ENCODE data around the gene COL9A1.

The COL9A1 gene

DNA sequence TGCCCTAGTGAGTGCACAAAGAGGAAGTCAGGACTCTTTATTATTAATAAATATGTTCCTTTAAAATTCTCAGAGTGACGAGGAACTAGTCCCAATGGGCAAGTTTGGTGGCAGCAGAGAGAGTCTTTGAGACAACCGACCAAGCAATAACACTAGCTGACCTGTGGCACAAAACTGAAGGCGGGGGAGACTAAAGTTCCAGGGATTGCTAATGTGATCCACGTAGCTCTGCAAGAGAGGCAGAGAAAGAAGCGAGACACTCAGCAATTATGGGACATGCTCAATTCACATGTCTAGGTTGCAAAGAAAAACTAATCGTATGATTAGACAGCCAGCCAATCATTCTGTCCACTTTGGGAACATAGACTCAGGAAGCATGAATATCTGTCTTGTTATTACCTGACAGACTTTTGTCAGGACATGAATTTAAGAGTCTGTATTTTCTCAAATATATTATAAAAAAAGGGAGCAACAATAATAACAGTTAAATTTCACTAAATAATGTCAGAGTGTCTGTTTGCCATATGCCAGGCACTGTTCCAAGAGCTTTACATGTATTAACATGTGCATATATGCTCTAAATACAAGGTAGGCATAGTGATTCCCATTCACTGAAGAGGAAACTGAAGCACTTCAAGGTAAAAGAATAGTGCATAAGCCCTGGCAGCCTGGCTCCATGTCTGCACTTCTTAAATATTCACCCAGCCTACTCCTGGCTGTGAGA, 81.0 kb downstream of the COL9A1 start:
- DNase-seq = no peak

DNA sequence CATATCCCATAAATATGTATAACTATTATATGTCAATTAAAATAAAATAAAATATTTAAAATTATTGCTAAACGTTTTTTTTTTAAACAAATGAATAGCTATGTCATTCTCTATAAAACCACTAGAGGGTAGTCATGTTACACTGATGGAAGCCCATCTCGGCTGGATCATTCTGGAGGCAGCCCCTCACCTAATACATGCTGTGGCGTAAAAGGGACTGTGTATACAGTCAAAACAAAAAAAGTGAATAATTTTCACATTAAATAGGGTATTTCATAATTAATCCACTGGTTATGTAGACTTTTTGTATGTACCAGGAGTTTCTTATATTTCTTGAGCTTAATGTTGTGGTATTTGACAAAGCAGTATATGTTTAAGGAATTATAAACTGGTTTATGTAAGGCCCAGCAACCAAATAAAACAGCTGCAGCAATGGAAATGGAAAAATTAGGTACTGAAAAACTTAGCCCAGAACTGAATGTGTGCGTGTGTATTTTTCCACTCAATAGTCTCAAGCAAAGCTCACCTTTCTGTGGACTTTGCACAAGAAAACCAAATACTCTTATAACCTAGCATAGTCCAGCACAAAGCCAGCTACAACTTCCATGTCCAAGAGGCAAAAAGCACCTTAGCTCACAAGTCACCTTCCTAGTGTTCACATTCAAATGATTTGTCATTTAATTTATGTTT, 81.7 kb downstream of the COL9A1 start:
- DNase-seq = no peak

DNA sequence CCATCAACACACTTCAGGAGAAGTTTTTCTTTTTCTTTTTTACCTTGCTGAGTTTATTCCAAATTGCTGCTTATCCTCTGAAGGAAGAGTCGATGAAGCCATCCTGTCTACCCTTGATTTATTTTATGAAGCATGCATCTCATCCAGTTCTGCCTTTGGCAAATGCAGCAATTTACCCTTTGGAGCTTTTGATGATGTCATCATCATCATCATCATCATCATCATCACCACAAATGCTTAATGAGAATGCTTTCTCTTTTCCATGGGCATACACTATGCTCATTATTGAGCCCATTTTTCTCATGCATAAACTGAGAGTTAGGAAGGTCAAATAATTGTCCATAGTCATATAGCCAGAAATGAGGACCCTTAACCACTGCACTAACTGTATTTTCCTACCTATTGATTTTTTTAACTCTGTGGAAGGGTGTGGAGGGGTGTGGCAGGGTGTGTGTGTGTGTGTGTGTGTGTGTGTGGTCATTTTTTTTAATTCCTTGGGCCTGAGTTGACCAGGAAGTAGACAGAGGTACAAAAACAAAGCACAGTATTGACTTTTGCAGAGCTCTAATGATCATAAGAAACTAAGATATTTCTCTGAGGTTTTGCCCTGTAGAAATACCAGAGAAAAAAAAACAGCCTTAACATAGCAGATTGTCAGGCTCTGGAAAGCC, 82.8 kb downstream of the COL9A1 start:
- no peak for DNase-seq

DNA sequence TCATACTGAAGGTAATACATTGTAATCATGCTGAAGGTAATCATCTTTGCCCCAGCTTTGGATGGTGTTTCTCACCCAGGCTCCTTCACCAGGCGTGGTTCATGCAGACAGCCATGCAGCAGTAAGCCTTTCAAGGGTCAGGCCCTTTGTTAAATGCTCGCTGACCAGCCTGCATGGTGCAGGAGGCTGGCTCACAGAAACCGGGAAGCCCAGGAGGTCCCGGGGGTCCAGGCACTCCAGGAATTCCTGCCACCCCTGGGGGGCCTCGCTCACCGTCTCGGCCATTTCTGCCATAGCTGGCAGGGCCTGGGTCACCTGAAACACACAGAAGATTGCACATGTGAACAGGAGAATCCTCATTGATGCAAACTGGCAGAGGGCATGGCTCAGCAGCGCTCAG, 86.1 kb downstream of the COL9A1 start:
- no peak for DNase-seq

DNA sequence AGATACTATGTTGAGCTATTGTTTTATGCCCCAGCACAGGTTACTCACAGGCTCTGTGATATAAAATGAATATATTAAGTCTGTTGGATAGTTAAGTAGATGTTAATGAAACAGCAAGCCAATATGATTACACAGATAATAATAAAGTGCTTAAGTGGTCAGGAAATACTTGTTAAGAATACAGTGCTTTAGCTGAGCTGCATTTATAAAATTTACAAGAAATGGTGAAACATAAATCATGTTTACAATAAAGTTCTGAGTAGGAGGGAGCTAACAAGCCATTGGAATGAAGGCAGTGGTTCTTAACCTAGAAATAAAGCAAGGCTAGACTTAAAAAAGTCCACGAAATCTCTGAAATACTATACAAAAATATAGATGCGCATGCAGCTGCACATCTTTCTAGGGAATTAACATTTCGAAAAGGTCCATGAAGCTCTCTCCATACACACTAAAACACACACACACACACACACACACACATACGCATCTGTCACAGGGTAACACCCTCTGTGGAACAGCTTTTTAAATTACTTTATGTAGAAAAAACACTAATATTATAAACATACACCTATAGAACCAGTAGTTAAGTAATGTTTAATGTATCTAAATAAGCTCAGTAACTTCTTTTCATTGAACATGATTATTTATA, 87.3 kb downstream of the COL9A1 start:
- DNase-seq = no peak

DNA sequence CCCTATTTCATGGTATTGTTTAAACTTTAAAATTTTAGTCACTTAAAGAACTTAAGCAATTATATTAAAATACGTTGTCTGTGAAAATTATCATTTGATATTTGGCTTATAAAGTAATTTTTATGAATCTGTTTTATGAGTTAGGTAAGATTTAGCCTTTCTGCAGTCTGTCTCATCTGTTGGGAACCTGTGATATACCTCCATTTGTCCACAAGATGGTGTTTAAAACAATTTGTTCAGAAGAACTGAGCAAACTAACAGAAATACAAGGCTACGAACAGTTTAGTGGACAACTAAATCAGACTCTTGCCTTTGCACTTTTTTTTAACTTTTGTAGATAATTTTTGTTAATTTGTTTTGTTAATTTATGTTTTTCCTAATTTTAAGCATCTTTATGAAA, 92.4 kb downstream of the COL9A1 start:
- no peak for DNase-seq

DNA sequence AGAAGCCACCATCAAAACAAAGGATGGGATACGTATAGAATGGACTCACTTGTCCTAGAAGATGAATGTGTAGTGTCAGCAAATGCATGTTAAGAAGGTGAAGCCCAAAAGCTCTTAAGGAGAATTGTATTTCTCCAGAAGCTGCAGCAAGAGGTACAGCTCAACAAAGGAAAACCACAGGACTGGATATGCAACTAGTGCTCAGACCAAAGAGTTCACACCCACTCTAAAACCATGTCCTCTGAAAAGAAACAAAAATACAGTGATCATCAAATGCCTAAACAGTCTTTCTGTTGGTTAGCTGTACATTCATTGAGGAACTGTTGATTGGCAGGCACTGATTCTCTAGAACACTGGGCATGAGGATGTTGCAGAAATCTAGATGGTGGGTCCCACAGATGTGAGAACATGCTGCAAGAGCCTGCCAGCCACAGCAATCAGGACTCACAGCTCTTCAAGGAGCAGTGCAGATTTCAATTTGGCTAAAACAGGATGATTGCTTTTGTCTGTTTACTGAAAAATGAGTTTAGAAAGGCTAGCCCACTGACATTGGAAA, 94.6 kb downstream of the COL9A1 start:
- DNase-seq = no peak

- no peak for DNase-seq
Measured at GRCh38 chr6:70198785-70199184, 104.1 kb downstream of the COL9A1 start.

DNA sequence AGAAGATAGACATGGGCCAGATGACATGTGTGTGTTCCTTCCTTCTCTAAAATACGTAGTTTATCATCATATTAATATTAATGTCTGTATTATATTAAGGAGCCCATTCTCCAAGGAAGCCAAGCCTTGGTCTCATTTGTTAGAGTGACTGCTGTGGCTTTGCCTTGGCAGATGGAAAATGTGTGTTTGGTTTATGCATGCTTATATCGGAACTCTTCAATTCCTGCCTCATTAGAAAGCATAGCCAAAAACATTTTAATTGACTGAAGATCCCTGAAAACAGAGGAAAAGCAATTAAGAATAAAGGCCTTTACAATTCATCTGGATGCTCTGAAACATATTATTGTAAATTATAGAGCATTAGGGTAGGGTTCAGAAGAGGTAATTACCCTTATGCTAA, 106.4 kb downstream of the COL9A1 start:
- no peak for DNase-seq

DNA sequence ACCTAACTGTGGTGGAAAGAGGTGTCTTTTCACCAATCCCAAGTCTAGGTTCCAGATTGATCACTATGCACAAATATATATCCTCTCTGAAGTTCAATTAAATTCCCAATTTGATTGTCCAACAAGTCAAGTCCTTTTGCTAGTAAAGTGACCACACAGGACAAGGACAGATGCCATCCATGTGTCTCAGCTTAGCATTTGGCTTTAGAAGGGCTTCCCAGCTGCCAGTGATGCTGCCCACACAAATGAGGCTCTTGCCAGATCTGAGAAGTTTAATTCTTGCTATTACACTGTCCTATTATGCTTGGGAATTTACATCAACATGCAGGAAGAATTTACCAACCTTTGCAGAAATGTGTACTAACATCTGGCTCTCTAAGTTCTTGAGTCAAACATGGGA, 108.5 kb downstream of the COL9A1 start:
- DNase-seq = no peak

- DNase-seq = no peak
Measured at GRCh38 chr6:70188202-70188601, 114.7 kb downstream of the COL9A1 start.

DNA sequence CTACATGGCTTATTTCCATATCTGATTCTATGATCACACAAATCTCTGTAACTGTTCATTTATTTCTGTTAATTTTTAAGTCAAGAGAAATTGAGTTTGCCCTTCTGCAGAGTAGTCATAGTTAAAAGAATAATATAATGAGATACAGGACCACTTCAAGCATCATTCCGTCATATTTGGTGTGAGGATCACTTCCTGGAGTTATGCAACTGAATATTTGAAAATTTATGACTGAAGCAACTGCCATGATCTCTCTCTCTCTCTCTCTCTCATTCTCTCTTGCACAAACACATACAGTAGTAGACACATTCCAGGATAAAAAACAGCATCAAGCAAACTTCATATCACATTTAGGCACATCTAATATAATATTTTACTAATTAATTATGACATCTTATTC, 116.4 kb downstream of the COL9A1 start:
- DNase-seq = no peak

DNA sequence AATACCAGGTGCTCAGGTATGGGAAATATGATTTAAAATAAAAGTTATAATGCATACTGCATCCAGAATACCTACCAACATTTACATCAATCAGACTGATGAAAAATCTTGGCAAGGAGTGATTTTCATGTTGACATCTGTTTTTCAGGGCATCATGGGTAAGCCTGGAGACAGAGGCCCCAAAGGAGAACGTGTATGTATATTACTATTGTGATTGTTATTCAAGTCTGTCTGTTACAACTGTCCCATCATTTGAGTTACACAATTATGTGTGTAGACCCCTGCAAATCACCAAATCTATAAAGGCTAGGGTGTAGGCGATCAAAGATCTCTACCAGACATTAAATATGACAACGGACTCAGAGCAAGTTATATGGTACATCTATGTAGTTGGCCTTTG, 118.2 kb downstream of the COL9A1 start:
- DNase-seq = no peak

- no peak for DNase-seq
Measured at GRCh38 chr6:70183538-70183937, 119.3 kb downstream of the COL9A1 start.

- DNase-seq = no peak
Measured at GRCh38 chr6:70180901-70181599, 121.8 kb downstream of the COL9A1 start.

- no peak for DNase-seq
Measured at GRCh38 chr6:70180183-70180900, 122.5 kb downstream of the COL9A1 start.

DNA sequence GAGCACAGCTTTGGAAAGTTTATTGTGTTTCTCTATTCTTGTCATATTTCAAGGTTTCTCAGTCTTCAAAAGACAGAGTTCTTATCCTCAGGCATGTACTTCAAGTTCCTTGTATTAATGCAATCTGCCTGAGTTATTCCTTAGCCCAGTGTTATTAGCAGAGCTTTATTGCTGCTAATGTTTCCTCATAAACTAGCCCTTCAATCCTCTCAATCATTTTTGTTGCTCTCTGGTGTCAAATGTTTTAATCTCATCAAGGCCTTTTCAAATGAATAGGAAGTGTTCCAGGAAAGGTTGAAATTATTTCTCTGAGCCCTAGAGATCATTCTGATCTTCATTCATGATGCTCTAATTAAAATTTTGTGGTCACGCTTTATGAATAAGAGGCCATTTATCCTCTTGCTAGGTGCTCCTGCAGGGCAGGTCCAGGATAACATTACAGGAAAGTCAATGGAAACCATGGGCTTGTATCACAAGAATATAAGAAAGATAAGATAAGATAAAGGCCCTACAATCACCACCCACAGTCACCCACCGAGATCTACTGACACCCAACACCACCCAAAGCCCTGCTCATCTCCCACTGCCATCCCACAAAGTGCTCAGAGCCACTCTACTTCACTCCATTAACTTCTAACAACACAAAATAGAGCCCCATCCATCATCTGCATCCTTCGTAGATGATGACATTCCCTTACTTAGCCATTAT, 125.9 kb downstream of the COL9A1 start:
- no peak for DNase-seq

DNA sequence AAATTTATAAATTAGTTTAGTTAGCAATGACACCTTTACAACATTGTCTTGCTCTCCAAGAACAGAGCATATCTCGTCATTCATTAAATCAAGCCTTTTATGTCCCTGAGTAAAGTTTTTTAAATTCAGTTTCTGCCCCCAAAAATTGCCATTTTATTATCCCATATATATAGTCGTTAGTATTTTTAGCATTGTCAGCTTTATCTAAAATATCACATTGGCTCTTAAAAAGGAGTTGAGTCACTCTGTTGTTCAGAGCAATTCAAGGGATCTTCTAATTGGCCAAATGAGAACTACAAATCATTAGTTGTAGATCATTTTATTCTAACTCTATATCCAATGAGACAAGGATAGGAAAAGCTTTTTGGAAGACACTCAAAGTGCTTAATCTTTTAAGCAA, 127.1 kb downstream of the COL9A1 start:
- no peak for DNase-seq

DNA sequence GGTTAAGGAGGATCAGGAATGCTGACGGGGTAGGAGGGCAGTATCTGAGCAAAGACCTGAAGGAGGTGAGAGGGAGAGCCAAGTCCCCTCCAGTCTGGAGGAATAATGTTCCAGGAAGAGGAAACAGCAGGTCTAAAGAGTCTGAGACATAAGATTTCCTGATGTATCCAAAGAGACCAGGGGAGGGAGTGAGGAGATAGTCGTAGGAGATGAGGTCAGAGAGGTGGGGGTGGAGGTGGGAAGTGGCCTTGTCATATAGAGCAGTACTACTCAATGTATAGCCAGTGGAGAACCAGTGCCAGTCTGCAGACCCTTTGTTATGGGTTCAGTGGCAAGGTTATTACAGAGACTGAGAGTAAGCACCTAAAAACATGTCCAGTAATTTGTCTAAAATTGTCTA, 130.6 kb downstream of the COL9A1 start:
- no peak for DNase-seq

GRCh38 chr6:70171236-70171635, 131.6 kb downstream of the COL9A1 start:
- no peak for DNase-seq

- no peak for DNase-seq
Measured at GRCh38 chr6:70168681-70169377, 134.1 kb downstream of the COL9A1 start.
